GM10266 (cell line): ENCODE data around the gene ST8SIA5.
A peak's percentile ranks its signal among the peaks of the same experiment; 100 is the strongest.

ENCODE experiments used
- DNase-seq: peaks from one replicate; pipeline ENCODE4 v3.0.0; 2012; ENCODE audit errors: extremely low spot score
- CTCF ChIP-seq: IDR thresholded peaks from 2 replicates; pipeline ENCODE4 v1.5.1; 2012; ENCODE audit warnings: mild to moderate bottlenecking, low read depth; ENCODE audit not compliant: control insufficient read depth, insufficient read depth; ENCODE audit errors: missing control alignments

Gene ST8SIA5

GRCh38 chr18:46770708-46771107 is 13.9 kb upstream of the ST8SIA5 start:
- no peak for DNase-seq
- no peak for TF ChIP-seq CTCF

- no peak for DNase-seq
- TF ChIP-seq CTCF = no peak
Observed at GRCh38 chr18:46768166-46768921, 11.5 kb upstream of the ST8SIA5 start.

DNA sequence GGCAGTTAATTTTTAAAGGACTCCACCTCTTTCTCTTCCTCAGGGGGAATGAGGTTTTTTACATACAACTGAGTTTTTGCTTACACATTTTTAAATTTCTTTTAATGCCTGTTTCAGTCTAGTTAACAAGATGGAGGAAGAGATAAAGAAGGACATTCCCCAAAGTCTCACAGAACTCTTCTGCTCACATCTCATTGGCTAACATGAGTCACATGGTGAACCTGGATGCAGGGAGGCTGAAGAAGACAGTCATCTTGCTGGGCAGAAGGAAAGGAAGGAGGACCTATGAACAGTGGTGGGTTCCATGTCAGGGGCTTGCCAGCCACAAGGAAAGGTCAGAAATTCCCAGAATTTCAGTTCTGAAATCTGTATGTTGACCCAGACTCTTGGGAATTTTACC is 10.4 kb upstream of the ST8SIA5 start:
- TF ChIP-seq CTCF = no peak
- DNase-seq = no peak

DNA sequence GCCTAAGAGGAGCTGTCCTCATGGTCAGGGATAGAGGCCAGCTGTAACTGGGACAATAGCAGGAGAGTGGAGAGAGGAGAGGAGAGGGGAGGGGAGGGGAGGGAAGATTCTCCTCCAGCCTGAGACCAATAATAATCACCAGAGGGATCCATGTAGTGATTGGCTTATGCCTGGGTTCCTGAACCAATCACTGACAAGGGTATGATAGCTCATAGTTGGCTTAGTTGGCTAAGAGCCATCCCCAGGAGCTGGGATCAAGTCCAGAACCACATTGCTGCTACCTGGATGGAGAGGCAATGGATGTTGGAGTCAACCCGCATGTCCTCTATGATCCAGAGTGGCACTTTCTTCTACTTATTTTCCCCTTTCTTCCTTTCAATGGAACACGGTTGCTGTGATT is 7.7 kb upstream of the ST8SIA5 start:
- TF ChIP-seq CTCF = no peak
- no peak for DNase-seq

DNA sequence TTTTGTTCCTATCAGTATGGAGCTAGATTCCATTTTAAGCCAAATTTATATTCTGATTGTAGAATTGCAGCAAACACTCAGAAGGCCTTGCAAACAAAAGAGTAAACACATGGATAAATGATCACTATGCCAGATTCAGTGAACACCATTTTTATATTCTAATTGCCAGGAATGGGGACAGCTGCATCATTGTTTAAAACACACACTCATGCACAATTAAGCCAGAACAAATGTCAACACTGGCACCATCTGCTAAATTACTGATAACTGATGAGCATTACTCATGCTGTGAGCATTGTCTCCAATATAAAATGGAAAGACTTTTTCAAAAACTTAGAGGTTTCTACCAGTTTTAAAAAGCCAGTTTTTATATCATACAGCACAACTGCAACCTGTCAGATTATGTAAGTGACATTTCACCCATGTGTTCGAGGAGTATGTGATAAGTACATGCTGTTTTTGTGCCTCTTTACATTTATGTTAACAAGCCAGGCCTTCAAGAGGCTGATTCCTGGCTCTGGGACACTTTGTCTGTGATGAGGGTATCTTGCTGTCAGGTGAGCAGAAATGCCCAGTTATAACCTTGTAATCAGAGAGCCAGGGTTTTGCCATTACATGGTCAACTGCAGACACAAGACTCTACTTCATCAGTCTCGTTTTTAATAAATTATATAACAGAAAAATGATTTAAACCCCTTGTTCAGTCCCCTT is 4.4 kb upstream of the ST8SIA5 start:
- no peak for DNase-seq
- no peak for TF ChIP-seq CTCF

DNA sequence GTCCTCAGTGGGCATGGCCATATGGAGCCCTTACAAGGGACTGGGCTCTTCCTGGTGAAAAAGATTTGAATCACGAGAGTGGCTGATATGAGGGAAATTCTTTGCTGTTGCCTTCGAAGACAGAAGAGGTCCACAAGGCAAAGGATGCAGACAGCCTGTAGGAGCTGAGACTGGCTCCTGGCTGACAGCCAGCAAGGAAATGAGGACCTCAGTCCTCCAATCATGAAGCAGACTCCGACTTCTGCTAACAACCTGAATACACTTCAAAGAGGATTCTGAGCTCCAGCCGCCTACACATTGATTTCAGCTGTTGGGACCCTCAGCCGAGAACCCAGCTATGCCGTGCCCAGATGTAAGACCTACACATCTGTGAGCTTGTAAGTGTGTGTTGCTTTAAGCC is 3.0 kb upstream of the ST8SIA5 start:
- no peak for DNase-seq
- TF ChIP-seq CTCF = no peak

DNA sequence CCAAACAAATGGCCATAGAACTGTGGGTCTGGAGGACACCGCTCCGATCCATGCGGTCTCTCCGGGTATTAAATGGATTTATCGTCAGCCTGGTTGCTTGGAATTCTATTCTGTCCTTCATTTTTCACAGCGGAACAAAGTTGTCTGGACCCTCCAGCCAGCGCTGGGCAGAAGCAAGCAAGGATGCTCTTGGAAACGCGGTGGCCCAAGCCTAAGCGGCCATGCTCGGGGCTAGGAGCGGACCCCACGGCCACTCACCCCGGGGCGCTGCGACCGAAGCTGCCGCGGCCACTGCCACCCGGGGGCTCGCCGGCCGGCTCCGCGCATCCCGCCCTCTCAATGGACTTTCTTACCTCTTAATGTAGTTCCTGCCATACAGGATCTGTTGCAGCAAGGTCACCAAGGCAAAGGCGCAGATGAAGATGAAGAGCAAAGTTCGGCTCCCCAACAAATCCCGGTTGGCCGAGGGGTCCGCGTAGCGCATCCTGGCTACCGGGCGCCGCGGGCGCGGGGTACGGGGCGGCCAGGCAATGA is 761 bp downstream of the ST8SIA5 start:
- peak; percentile 21 for DNase-seq
- TF ChIP-seq CTCF = no peak
